HCEC 1CT (cell line): ENCODE results near the gene TRIM37.

Experiments used
- DNase-seq: peaks from one replicate; pipeline ENCODE4 v3.0.0-alpha.2; 2017

The TRIM37 gene

DNA sequence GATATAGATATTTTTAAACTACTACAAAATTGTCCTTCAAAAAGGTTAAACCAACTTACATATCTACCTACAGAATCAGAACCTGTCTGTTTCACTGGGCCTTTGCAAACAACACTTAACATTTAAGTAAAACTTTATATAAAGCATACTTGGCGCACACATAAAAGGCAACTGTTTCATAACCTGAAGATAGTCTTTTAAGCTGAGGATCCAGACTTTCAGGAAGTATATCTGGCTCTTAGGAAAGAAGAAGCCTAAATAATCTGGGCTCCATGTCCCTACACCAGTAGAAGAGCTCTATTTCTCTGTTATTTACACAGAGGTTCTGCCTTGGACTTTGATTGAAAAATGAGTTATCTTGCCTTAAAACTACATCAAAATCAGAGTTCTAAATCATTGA lies 75.9 kb downstream of the TRIM37 start:
- DNase-seq: no peak

DNA sequence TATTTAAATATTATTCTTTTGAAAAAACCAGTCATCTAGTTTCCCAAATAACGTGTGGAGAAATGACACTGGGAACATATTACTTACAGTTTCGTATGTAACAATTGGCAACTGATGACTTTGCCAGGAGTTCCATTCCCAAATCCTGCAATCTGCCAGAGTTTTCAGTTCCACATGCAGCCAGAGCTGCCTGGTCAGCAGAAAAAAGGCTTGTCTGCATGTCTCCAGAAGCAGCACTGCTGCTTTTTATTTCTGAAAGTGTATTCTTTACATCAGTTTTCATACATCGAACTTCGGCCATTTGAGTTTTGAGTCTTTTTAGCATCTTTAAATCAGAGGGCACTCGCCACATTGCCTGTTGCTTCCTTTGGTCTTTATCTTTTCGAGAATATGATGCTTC lies 78.4 kb downstream of the TRIM37 start:
- no peak for DNase-seq

DNA sequence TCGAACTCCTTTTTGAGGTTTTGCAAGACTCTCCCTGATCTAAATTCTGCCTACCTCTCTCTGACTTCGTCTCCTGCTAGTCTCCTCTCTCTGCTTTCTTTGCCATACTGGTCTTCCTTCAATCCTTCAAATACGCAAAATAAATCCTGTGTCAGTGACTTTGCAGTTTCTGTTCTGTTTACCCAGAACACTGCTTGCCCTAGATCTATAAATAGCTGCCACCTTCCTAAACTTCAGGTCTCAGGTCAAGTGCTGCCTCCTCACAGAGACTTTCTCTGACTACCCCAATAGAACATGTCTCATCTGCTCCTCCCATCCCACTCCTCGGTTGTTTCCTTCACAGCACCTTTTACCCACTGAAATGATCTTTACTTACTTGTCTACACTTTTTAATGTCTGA lies 78.9 kb downstream of the TRIM37 start:
- no peak for DNase-seq

DNA sequence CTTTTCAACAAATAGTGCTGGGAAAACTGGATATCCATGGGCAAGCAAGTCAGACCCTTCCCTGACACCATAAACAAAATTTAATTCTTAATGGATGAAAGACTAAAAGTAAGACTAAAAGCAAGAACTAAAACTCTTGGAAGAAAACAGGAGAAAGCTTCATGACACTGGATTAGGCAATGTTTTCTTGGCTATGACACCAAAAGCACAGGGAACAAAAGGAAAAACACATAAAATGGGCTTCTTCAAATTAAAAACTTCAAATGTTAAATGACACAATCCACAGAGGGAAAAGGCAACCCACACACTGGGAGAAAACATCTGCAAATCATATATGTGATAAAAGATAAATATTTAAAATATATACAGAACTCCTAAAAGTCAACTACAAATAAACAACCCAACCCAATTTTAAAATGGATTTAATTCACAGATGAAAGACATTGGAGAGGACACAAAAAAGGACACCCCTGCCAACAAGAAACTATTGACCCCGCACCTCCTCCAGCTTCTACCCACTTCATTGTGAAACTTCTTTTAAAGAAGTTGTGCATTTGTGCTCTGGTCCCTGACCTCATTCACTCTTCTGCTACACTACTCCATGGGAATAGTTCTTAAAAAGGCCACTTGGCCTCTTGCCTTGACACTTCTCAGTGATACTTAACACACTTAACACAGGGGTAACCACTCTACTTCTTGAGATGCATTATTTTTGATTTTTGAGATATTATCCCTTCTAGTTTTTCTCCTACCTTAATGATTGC lies 80.3 kb downstream of the TRIM37 start:
- DNase-seq: no peak

DNA sequence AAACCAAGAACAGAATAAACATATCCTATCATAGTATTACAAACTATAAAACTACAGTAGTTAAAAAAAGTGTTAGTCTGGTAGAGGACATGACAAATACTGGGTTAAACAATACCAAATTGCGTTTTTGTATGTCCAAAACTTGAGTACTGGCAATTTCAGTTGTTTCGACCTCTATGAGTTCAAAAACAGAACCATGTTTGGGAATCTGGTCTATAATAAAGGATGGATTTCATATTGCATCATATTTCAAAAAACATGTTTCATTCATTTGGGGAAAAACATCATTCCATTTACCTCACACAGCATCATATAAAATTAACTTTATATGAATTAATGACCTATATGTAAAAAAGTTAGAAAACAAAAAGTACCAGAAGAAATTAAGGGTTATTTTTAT lies 81.8 kb downstream of the TRIM37 start:
- no peak for DNase-seq

DNA sequence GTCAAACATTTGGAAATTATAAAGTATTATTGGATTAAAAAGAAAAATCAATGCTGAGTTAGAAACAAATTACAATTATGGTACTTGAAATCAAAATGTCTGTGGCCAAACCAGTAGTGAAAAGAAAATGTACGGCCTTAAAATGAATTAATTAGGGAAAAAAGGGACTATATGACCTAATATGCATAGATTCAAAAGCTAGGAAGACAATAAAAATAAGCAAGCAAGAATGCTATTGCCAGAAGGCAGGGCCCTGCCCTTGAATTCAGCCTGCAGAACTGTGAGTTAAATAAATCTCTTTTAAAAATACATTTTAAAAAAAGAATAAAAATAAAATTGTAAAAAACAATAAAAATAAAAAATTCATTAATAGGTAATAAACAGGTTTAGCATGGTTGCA lies 88.7 kb downstream of the TRIM37 start:
- no peak for DNase-seq

DNA sequence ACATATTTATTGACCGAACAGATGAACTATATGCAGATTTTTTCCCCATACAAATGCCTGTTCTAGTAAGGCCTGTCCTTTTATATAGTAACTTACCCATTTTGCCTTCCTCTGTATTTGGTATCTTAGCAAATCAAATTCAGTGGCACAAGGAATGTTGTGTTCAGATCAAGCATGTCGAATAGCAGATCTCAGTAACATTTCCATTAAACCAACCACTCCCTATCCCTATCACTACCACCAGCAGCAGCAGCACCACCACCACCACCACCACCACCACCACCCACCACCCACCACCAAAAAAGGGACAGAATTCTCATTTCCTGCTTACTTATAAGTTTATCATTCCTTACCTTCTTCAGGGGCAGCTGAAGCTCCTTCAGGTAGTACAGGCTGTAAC lies 94.7 kb downstream of the TRIM37 start:
- DNase-seq: no peak

DNA sequence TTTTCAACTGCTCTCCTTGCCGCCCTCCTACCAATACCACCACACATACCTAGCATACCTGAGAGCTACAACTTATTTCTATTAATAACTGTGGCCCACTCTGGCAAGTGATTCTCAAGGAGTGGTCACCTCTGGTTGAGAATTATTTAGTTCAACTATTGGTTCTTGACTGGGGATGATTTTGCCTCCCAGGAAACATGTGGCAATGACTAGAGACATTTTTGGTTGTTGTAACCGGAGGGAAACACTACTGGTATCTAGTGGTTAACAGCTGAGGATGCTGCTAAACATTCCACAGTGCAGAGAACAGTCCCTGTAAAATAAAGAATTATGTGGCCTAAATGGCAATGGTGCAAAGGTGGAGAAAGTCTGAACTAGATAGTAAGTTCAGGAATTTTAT lies 96.7 kb downstream of the TRIM37 start:
- DNase-seq: no peak

DNA sequence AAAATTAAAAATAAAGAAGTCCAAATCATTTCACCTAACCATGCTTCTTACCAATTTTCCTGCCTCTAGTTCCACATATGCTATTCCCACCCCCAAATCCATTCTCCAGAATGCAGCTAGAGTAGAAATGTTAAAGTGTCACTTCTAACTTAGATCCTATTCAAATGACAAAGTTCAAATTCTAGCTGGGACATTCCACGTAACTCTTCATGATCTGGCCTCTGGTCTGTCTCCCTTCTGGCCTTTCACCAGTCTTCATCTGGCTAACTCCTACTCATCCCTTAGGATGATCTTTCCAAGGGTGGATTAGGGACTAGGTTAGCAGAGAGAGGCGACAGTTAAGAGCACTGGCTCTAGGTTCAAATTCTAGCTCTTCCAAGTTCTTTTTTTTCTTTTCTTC lies 97.9 kb downstream of the TRIM37 start:
- DNase-seq: no peak

DNA sequence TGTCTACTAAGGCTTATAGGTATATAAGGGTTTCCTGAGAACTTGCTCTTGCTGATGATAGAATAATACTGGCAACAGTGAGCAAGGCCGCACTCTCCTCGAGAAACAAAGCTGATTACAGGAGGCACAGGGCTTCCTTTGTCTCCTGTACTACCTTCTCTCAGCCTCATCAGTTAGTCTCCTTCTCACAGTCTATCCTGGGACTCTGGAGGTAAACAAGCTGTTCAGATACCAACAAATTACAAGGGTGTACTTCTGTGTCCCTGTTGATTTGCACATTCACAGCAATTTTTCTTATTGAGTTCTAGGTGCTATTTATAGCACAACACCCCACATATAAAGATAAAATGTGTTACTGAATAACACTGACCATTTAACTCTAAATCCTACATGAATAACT lies 98.7 kb downstream of the TRIM37 start:
- no peak for DNase-seq

DNA sequence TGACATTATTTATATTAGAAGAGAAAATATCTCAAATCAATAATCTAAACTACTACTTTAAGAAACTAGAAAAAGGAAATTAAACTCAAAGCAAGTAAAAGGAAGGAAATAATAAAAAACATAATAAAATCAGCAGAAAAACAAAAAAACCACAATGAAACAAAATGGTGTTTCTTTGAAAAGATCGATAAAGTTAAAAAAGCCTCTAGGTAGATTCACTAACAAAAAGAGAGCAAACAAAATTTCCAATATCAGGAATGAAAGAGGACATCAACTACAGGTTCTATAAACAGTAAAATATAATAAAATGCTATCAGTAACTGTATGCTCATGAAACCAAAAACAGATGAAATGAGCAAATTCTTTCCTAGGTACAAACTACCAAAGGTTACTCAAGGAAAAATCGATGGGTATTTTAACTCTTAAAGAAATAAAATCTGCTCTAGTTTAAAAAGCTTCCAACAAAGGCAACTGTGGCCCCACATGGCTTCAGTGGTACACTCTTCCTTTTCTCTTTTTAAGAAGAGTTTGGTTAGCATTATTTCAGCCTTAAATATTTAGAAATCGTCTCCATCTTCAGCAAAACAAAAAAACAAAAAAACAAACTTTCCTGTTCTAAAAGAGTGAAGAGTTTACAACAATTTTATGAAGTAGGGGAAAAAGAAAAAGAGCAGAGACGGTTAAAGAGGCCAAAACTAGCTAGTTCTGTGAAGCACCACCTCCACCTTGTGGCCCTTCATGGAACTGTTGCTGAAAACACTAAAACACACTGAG lies 102.2 kb downstream of the TRIM37 start:
- peak; percentile 39 for DNase-seq

DNA sequence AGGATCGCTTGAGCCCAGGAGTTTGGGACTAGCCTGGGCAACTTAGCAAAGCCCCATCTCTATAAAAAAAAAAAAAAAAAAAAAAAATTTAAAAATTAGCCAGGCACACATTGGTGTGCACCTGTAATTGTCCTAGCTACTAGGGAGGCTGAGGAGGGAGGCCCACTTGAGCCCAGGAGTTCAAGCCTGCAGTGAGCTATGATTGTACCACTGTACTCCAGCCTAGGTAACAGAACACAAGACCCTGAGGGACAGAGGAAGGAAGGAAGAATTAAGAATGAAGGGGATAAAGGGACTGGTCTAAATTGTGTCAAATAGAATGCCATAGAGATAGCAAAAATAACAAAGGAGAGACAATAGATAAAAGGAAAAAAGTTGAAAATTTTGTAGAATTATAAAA lies 102.8 kb downstream of the TRIM37 start:
- DNase-seq: no peak

DNA sequence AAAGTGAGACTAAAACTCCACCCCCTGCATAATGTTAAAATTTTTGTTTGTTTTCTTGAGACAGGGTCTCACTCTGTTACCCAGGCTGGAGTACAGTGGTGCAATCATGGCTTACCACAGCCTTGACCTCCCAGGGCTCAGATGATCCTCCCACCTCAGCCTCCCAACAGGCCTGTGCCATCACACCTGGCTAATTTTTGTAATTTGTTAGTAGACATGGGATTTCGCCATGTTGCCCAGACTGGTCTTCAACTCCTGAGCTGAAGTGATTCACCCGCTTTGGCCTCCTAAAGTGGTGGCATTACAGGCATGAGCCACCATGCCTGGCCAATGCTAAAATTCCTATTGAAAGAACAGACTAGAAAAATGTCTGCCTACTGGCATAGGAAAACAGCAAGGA lies 103.8 kb downstream of the TRIM37 start:
- DNase-seq: no peak

DNA sequence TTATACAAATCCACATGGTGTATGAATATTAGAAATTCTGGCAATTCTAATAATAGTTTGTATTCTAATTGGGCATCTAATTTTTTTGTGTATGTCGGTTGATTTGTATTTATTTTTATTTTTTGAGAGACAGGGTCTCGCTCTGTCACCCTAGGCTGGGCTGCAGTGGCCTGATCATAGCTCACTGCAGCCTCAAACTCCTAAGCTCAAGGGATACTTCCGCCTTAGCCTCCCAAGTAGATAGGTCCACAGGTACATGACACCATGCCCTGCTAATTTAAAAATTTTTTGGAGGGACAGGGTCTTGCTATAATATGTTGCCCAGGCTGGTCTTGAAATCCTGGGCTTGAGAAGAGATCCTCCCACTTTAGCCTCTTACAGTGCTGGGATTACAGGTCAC lies 104.6 kb downstream of the TRIM37 start:
- no peak for DNase-seq

DNA sequence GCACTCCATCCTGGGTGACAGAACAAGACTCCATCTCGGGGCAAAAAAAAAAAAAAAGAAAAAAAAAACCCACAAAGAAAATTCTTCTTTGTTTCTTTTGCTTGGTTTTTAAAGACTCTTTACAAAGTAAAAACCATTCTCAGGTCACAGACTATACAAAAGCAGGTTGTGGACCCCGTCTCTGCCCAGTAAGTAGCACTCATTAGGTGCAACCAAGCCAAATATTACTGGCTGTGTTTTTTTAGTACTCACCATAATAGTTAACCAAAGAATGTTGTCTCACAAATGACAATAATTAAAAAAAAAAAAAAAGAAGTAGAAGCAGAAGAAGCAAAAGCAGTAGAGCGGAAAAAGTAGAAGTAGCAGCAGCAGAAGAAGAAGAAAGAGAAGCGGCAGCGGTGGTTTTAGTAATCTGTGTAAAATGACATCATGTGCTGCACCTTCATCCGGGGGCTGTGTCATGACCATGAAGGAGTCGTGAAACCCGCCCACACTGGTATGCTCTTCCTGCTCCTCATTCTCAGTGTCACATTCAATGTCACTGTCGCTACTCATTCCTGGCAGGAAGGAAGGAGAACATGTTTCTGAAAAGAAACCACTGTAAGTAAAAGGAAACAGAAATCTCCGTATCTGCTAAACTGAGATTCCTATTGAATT lies 105.4 kb downstream of the TRIM37 start:
- peak; percentile 4 for DNase-seq

DNA sequence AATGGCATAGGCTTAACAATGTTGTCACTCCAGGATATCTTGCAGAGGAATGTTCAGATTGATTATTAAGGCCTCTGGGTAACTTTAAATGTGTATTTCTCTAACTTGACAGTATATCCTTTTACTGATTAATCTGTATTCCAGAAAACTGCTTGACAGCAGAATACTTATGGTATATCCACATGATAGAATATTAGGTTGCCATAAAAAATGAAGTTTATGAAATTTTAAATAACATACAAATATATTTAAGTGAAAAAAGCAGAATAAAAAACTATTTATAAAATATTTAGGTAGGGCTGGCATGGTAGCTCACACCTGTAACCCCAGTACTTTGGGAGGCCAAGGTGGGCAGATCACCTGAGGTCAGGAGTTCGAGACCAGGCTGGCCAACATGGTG lies 106.7 kb downstream of the TRIM37 start:
- DNase-seq: no peak

DNA sequence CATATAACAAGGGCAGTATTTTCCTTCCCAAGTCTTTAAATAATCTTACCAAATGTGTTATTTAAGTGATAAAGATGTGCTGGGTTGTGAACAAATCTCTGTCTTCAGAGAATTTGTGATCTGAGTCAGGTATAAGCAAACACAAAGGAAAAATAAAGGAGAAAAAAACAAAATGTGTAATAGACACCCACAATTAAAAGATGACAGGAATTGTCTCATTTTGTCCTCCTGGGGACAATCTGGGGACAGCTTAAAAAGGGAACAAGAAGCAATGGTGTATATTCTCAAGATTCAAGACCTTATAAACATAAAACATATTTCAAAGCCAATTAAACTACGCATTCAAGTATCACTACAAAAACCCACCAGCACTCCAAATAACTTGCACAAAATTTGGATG lies 107.2 kb downstream of the TRIM37 start:
- no peak for DNase-seq

DNA sequence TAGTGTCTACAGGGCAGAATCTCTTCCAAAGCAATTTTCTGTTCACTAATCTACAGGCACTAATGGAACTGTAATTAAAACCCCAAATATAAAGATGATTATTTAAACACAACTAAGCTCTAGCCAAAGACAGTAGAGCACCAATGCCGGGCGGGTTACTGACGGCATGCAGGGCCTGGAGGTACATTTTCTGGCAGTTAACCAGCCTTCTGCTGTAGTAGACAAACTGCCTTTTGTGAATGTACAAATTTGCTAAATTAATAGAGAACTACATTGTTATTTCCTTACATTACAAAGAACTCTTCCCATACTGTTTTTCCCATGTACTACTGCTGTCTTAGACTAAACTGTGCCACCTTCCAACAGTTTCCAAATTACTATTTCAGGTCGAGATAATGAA lies 107.8 kb downstream of the TRIM37 start:
- DNase-seq: no peak

DNA sequence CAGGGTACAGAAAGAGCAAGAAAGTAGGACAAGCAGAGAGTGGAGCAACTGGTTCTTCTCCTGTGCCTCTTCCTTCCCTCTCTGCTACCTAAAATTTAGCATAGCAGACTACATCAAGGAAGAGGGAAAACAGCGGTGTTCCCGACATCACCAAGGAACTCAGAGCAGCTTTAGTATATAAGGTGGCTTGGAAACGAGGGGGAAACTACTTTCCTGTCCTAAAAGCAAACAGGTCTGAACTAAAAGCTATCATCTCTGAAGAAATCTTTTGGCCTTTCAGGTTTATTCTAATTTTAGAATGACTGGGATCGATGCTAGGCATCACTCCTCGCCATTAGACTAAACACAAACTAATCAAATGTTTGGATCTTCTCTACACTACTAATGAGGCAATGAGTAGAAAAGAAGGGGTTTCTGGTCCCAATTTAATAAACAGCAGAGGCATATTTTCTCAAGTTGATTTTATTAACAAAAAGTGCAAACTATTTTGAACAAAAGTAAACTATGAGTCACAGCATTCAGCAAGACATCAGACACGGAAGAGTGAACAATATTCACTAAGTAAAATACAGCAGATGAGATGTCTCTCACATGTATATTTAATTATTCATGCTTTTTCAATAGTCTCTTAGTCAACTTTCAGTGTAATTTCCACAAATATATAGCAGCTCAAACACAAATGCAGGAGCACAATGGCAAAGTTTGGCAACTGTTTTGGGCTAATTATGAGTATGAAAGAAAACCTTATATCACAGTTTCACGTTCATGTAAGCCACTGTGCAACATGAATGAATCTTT lies 108.7 kb downstream of the TRIM37 start:
- peak; percentile 42 for DNase-seq

DNA sequence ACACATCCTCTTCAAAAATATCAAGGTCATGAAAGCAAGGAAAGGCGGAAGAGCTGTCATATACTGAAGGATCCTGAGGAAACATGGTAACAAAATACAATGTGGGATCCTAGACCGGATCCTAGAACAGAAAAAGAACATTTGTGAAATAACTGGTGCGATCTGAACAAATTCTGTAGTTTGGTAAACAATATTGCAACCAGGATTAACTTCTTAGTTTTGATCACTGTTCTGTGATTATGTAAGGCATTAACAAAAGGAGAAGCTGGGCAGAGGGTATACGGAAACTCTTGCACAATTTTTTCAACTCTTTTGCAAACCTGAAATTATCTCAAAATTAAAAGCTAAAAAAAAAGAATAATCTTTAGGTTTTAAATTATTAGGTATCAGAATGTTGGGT lies 109.7 kb downstream of the TRIM37 start:
- no peak for DNase-seq

DNA sequence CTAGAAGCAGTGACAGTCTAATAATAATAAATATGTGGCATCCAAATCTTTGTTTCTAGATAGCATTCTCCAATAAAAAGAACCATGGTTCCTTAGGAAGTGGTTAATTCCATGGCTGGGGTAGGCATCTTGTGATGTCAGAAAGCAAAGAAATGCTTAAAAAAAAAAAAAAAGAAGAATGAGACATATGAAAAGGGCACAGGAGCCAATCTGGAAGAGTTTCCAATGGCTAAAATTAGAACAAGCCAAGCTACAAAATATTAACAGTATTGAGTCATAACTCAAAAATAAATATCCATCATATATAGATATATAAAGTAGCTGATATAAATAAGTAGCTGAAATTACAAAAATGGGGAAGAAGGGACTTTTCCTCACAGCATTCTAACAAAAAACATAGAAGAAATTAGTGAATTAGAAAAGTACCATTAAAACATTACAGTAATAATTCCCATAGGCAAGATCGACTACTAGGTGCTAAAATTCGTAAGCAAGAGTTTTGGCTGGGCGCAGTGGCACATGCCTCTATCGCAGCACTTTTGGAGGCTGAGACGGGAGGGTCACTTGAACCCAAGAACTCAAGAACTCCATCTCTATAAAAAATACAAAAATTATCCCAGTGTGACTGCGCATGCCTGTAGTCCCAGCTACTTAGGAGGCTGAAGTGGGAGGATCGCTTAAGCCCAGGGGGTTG lies 111.3 kb downstream of the TRIM37 start:
- peak; percentile 38 for DNase-seq

DNA sequence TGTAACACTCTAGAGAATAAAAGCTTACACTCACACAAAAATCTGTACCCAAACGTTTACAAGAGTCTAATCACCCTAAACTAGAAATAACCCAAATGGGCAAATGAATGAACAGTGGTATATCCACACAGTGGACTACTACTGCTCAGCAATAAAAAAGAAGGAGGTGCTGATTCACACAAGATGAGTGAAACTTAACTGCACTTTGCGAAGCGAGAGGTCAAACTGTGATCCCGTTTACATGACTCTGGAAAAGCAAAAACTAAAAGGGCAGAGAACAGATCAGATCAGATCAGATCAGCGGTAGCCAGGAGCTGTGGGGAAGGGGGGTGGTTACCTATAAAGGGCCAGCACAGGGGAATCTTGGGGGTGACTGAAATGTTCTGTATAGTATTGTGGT lies 113.4 kb downstream of the TRIM37 start:
- no peak for DNase-seq
